ENCODE measurements around the gene RARS2.
"Not testable (repeated sequence)": the region's sequence is repeated elsewhere in the genome, so short reads cannot be mapped to it uniquely, and the experiment has no call there.

Gene RARS2

DNA sequence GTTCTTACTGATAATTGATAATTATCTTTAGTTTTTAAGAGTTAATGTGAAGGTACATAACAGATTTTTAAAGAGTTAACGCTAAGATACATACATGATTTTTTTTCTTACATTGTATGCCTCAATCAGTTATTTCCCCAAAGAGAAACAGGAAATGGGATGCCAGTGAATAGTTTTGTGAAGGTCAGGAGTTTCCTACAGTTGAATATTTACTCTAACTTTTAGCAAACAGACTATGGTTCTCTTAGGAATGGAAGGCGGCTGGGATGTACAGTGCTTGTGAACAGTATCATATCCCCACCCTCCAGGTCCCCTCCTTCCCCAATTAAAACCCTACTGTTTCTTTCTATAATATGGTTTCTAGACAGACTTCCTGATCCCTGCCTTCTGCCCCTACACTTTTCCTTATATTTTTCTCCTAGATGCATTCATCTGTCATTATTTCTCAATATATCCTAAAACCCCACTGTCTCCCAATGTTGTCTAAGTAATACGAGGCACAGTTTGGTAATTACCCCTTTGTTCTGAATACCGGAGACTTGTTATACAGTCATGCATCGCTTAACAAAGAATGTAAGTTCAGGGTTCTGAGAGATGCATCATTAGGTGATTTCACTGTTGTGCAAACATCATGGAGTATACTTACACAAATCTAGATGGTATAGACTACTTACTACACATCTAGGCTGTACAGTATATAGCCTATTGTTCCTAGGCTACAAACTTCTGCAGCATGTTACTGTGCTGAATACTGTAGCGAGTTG, 87.8 kb downstream of the RARS2 start:
- DNase-seq (ENCODE audit: low spot score), result no peak

- DNase-seq (ENCODE audit: low spot score), result no peak
Measured at GRCh38 chr6:87498048-87498447, 91.7 kb downstream of the RARS2 start.

DNA sequence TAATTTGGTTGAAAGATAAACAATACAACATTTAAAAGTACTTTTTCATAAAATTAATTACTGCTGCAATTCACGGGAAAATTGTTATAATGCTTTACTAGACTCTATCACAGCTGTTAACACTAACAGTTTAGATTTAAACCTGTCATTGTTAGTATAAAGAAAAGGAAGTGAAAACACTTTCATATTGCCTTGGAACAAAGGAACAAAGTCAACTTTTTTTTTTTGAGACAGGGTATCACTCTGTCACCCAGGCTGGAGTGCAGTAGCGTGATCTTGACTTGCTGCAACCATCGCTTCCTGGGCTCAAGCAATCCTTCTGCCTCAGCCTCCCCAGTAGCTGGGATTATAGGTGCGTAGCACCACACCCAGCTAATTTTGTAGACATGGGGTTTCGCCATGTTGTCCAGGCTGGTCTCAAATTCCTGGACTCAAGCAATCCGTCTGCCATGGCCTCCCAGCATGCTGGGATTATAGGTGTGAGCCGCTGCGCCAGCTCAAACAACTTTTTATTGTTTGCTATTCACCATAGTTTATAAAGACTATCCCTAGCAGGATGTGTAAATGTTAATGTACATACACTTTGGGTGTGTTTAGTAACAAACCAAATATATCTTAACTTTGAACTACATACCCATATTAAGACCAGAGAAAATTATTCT, 94.9 kb downstream of the RARS2 start:
- no peak for DNase-seq (ENCODE audit: low spot score)

DNA sequence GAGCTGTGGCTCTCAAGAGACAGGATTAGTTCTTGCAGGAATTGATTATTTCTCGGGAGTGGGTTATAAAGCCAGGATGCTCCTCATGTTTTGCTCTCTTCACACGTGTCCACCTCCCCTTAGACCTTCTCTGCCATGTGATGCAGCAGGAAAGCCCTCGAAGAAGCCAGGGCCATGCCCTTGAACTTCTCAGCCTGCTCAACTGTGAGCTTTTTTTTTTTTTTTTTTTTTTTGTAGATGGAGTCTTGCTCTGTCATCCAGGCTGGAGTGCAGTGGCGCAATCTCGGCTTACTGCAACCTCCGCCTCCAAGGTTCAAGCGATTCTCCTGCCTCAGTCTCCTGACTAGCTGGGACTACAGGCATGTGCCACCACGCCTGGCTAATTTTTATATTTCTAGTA, 100.5 kb downstream of the RARS2 start:
- DNase-seq (ENCODE audit: low spot score), result not testable (repeated sequence)

DNA sequence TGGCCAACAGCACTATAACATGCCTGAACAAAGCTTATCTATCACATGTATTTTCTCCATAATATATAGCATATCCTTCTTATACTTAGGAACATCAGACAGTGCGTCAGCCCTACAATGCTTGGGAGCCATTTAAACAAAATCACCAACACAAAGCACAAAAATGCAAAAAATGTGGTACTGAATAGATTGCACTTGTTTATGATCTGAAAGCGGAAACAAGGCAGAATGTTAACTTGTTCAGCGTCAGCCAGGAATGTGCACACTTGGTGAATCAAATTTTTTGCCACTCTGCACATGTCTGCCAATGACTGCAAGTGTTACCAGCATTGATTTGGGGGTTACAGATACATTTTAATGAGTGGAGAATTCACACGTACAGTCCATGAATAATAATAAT, 102.2 kb downstream of the RARS2 start:
- no peak for DNase-seq (ENCODE audit: low spot score)

- DNase-seq (ENCODE audit: low spot score), result no peak
Measured at GRCh38 chr6:87484491-87484890, 105.3 kb downstream of the RARS2 start.

DNA sequence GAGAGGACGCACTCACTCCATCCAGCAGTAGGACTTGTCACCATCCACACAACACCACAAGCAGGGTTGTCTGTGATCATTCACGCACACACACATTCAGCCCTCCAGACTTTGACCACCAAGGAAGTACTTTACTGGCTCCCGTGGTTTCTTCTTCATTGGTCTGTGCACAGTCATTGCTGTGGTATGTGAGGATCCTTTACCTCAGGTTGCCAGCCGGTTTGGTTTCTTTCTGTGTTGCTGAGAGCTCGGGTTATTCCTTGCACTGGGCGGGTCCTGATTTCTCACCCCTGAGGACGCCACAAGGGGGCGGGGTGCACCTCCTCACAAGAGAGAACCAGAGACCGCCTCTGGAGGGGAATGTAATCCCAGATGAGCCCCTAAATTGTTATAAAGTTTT, 105.9 kb downstream of the RARS2 start:
- DNase-seq (ENCODE audit: low spot score), result no peak

DNA sequence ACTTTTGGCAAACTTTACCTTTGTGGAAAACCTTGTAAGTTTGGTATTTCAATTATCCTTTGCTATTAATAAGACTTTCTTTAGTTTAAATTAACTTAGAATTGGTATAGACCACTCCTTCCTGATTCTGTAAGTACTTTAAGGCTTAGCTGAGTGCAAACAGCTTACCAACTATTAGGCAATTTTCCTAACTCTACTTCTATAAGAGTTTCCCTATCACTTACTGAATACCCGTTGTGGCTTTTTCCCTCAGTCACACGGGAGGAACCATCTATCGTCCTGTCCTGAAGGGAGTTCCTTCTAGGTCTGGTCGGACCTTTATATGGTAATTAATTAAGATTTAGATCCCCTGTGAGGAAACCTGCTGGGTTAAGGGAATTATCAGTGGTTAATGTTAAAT, 107.4 kb downstream of the RARS2 start:
- no peak for DNase-seq (ENCODE audit: low spot score)

DNA sequence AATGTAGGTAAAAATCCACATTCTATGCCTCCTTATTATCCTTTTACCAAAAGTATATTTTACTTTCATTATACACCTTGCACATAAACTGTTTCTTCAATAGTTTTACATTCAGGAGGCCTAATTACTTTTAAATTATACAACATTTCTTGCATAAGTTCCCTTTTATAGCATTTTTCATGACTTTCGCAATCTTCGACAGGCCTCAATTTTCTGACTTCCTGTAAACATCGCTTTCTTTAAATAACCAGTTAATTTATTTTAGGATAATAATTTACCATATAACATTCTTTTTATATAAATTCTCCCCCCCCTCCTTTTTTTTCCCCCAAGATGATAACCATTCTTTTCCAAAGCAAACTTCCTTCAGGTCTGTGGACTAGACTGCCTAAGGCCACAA, 107.9 kb downstream of the RARS2 start:
- DNase-seq (ENCODE audit: low spot score), result no peak

- no peak for DNase-seq (ENCODE audit: low spot score)
Measured at GRCh38 chr6:87473419-87473903, 116.3 kb downstream of the RARS2 start.

- peak; percentile 77 for DNase-seq (ENCODE audit: low spot score)
Measured at GRCh38 chr6:87472525-87473418, 117.0 kb downstream of the RARS2 start, which contains the start of gene SLC35A1. SLC35A1 (plus strand) TSS chr6:87472974; CDS start chr6:87473004, 30 bp downstream.

DNA sequence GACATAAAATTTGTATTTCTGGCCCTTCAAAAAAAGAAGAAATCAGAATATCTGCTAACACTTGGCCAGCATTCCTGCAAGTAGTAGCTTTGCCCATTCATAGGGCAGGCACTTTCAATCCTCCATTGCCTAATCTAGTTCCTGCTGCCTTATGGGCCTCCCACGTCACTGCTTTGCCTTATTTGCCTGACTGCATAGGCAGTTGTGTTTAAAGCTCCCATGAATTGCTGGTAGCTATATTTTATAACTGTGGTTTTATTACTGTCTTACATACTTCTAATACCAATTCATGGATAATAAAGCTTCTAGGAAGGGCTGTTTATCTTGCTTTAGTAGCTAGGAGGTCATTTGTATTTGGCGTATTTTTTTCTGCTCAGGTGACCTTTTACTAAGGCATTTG, 124.7 kb downstream of the RARS2 start:
- DNase-seq (ENCODE audit: low spot score), result no peak
